K562 (cell line): ENCODE results near the gene C2CD2. TPM values are rescaled to one million over a fixed set of nuclear protein-coding genes. Genes with fewer than 3 reads are reported as not detected.
A peak's percentile ranks its signal among the peaks of the same experiment; 100 is the strongest.

ENCODE experiments used
- ATAC-seq: fragments of 200-7000 bp; cut with Tn5 transposase; 3 replicates; pipeline ENCODE4 v1.9.1; 2020; ENCODE audit warnings: moderate library complexity
- BruUV-seq: library from RNA; stranded (reverse); fragments of 400-500 nt; replicated peaks from 2 replicates; lab custom pipeline; 2021; lab: Mats Ljungman, UMichigan
- CTCF ChIA-PET: fragments of 300-600 bp; formaldehyde crosslinking; extraction: SDS; loops from one replicate; lab custom pipeline; 2021; ENCODE audit warnings: low intra/inter-chr PET ratio; lab: Yijun Ruan, JAX
- POLR2A ChIA-PET: fragments of 300-600, 350-650 bp; sonication (Branson Sonifier 250); formaldehyde crosslinking; extraction: SDS; loops from one replicate; lab custom pipeline; 2021; ENCODE audit warnings: antibody characterized with exemption, inconsistent platforms; lab: Yijun Ruan, JAX
- DNase-seq, 4 experiments: peaks; one replicate each; pipeline versions ENCODE4 v3.0.0 to v3.0.0-alpha.2; 2011 to 2018; ENCODE audit warnings: low spot score in 3 of 4, mixed read lengths in 3 of 4; ENCODE audit errors: extremely low read depth in 1 of 4
- FAIRE-seq: peaks from 2 replicates; lab custom pipeline; 2011; peaks lifted over from hg19 to GRCh38; lab: Jason Lieb, UNC
- H2AFZ ChIP-seq: 2 replicates; pipeline ENCODE4 v1.6.0; 2011; ENCODE audit warnings: low read depth, low read length, control low read depth, inconsistent platforms
- H3K27ac ChIP-seq: fragments of 200-600 bp; 3 replicates; pipeline ENCODE4 v1.8.0; 2011; ENCODE audit warnings: low read depth, mild to moderate bottlenecking, control low read depth, inconsistent platforms, low read length, moderate library complexity, mixed read lengths; ENCODE audit errors: extremely low read depth
- H3K27me3 ChIP-seq, 2 experiments: fragments of 300-600 bp in 1 of 2; 2 replicates in 1 of 2; 3 replicates in 1 of 2; pipeline versions ENCODE4 v1.6.0 to v1.8.0; 2011; ENCODE audit warnings: inconsistent platforms in 2 of 2, low read length in 2 of 2, mild to moderate bottlenecking in 1 of 2, mixed read lengths in 1 of 2, moderate library complexity in 1 of 2; ENCODE audit not compliant: control insufficient read depth in 2 of 2, insufficient read depth in 2 of 2
- H3K36me3 ChIP-seq: fragments of 300-600 bp; 3 replicates; pipeline ENCODE4 v1.8.0; 2011; ENCODE audit warnings: mild to moderate bottlenecking, low read length, inconsistent platforms; ENCODE audit not compliant: control insufficient read depth, insufficient read depth
- H3K4me1 ChIP-seq, 2 experiments: fragments of 200-600 bp in 1 of 2; replicated peaks in 1 of 2; 2 replicates in 1 of 2; 3 replicates in 1 of 2; pipeline versions ENCODE4 v1.5.1 to v1.8.0; 2011; ENCODE audit warnings: inconsistent platforms in 2 of 2, low read length in 2 of 2, mild to moderate bottlenecking in 1 of 2, mixed read lengths in 1 of 2, moderate library complexity in 1 of 2; ENCODE audit not compliant: control insufficient read depth in 2 of 2, insufficient read depth in 2 of 2
- H3K4me2 ChIP-seq: 2 replicates; pipeline ENCODE4 v1.6.1; 2011; ENCODE audit warnings: low read length, control low read depth, inconsistent platforms, mixed read lengths; ENCODE audit not compliant: insufficient read depth
- H3K4me3 ChIP-seq: fragments of 200-600 bp; sonication (generic), shearing (Covaris generic); 2 replicates; pipeline ENCODE4 v1.5.1; 2016; ENCODE audit warnings: control low read depth, inconsistent platforms
- H3K79me2 ChIP-seq: fragments of 200-600 bp; 3 replicates; pipeline ENCODE4 v1.8.0; 2011; ENCODE audit warnings: low read length, inconsistent platforms; ENCODE audit not compliant: control insufficient read depth, insufficient read depth
- H3K9ac ChIP-seq, 2 experiments: 2 replicates each; pipeline versions ENCODE4 v1.6.0 to v1.6.1; 2011; ENCODE audit warnings: low read depth in 2 of 2, low read length in 2 of 2, control low read depth in 1 of 2, inconsistent platforms in 1 of 2, mild to moderate bottlenecking in 1 of 2, mixed read lengths in 1 of 2; ENCODE audit not compliant: insufficient read depth in 1 of 2
- H3K9me1 ChIP-seq: one replicate; pipeline ENCODE4 v1.6.0; 2011; ENCODE audit warnings: inconsistent platforms, mild to moderate bottlenecking, low read length, moderate library complexity; ENCODE audit not compliant: control insufficient read depth, insufficient read depth
- H3K9me3 ChIP-seq: replicated peaks from 2 replicates; pipeline ENCODE4 v1.5.1; 2011; ENCODE audit warnings: low read depth, low read length, inconsistent platforms; ENCODE audit not compliant: control insufficient read depth, insufficient read depth
- H4K20me1 ChIP-seq: replicated peaks from 2 replicates; pipeline ENCODE4 v1.6.1; 2011; ENCODE audit warnings: low read length, inconsistent platforms, mixed read lengths; ENCODE audit not compliant: control insufficient read depth, insufficient read depth
- ARHGAP35 ChIP-seq: fragments of 450-650 bp; IDR thresholded peaks from 2 replicates; pipeline ENCODE4 v1.6.1; 2018; ENCODE audit not compliant: partially characterized antibody
- CBX2 ChIP-seq: fragments of 200-600 bp; sonication (generic); IDR thresholded peaks from one replicate; pipeline ENCODE4 v1.6.1; 2012; ENCODE audit warnings: mild to moderate bottlenecking, low read length, inconsistent platforms; ENCODE audit not compliant: insufficient read depth, poor library complexity, severe bottlenecking
- FOXK1 ChIP-seq: sonication (generic); formaldehyde crosslinking; IDR thresholded peaks from 2 replicates; pipeline ENCODE4 v1.8.0; 2022; ENCODE audit warnings: missing genetic modification reagents, mild to moderate bottlenecking, borderline replicate concordance
- HMG20B ChIP-seq: fragments of 250-450 bp; sonication (Bioruptor Pico); IDR thresholded peaks from 2 replicates; pipeline ENCODE4 v1.5.0; 2021; ENCODE audit warnings: mild to moderate bottlenecking
- ILF3 ChIP-seq: fragments of 450-650 bp; IDR thresholded peaks from 2 replicates; pipeline ENCODE4 v1.6.1; 2018; ENCODE audit warnings: antibody characterized with exemption, mild to moderate bottlenecking, moderate library complexity, borderline replicate concordance
- KAT2B ChIP-seq: IDR thresholded peaks from one replicate; pipeline ENCODE4 v1.6.1; 2012; ENCODE audit warnings: low read depth, mild to moderate bottlenecking, control low read depth, inconsistent platforms, low read length, moderate library complexity
- NR2F6 ChIP-seq: fragments of 450-650 bp; formaldehyde crosslinking; IDR thresholded peaks from 2 replicates; pipeline ENCODE4 v1.4.0; 2020; ENCODE audit warnings: mild to moderate bottlenecking
- RFX7 ChIP-seq: fragments of 250-450 bp; sonication (Bioruptor Pico); IDR thresholded peaks from 2 replicates; pipeline ENCODE4 v1.5.1; 2021; ENCODE audit warnings: mild to moderate bottlenecking
- SLC30A9 ChIP-seq: fragments of 250-450 bp; sonication (Bioruptor Pico); IDR thresholded peaks from 2 replicates; pipeline ENCODE4 v1.8.0; 2022; ENCODE audit warnings: mild to moderate bottlenecking, moderate library complexity
- SRSF9 ChIP-seq: fragments of 200-400 bp; formaldehyde crosslinking; IDR thresholded peaks from 2 replicates; pipeline ENCODE4 v1.6.1; 2017; ENCODE audit warnings: low read depth, low read length, borderline replicate concordance
- TAF15 ChIP-seq: fragments of 200-400 bp; formaldehyde crosslinking; IDR thresholded peaks from 2 replicates; pipeline ENCODE4 v1.6.1; 2017; ENCODE audit warnings: mild to moderate bottlenecking, low read depth, low read length, moderate library complexity
- ZNF830 ChIP-seq: fragments of 250-450 bp; sonication (Bioruptor Pico); IDR thresholded peaks from 2 replicates; pipeline ENCODE4 v1.5.0; 2021; ENCODE audit warnings: mild to moderate bottlenecking
- WGBS: fragments of 100-300 bp; shearing (Covaris generic); methylation state at CpG from one replicate; pipeline ENCODE4 v1.1.6; 2016; ENCODE audit warnings: low coverage, mixed read lengths; ENCODE audit not compliant: insufficient coverage; ENCODE audit errors: missing lambda C conversion rate; 5-methylcytosine and 5-hydroxymethylcytosine counted together
- in situ Hi-C: fragments of 300-500 bp; cut with MboI; formaldehyde crosslinking; loops from 4 replicates; pipeline ENCODE4 v1.15.0; 2018; ENCODE audit warnings: inconsistent platforms, mixed read lengths
- intact Hi-C: fragments of 100-400 bp; cut with micrococcal nuclease; formaldehyde crosslinking; loops from 2 replicates; pipeline ENCODE4 v1.14.2; 2022
- polyA plus RNA-seq, 8 experiments: library from polyadenylated mRNA; depleted of rRNA in 4 of 8; stranded (reverse) in 5 of 8; unstranded in 3 of 8; fragments of >200 nt; fragmentation: Nextera tagmentation in 2 of 8; fragmentation: Illumina TruSeq in 1 of 8; extraction: Ambion mirVana in 2 of 8; extraction: Trizol in 1 of 8; gene quantifications; 2 replicates each; pipeline versions ENCODE4 v1.2.1 to v1.2.3, GENCODE V29; 2011 to 2014; ENCODE audit warnings: inconsistent platforms in 1 of 8, missing spikeins in 1 of 8
- total RNA-seq, 7 experiments: library from RNA; depleted of rRNA in 6 of 7; stranded (reverse); fragments of >200 nt in 6 of 7; fragmentation: Illumina TruSeq in 2 of 7; extraction: Trizol in 2 of 7; gene quantifications; 2 replicates each; pipeline versions ENCODE4 v1.2.1 to v1.2.3, GENCODE V29; 2011 to 2021; ENCODE audit warnings: low replicate concordance in 1 of 7
- TF ChIP-seq, protein P1 (sequence below): fragments of 250-450 bp; sonication (Bioruptor Pico); IDR thresholded peaks from 2 replicates; pipeline ENCODE4 v1.6.1; 2021; ENCODE audit warnings: mild to moderate bottlenecking
- TF ChIP-seq, protein P2 (sequence below), 3 experiments: IDR thresholded peaks in 2 of 3; conservative IDR thresholded peaks in 1 of 3; 2 replicates each; pipeline ENCODE4 v1.5.1; 2011 to 2012; ENCODE audit warnings: low read length in 3 of 3, mild to moderate bottlenecking in 3 of 3, control low read depth in 2 of 3, improper control_type of control experiment in 1 of 3, inconsistent platforms in 1 of 3, low read depth in 1 of 3, mixed read lengths in 1 of 3, moderate library complexity in 1 of 3; ENCODE audit not compliant: insufficient read depth in 2 of 3
- TF ChIP-seq, protein P3 (sequence below): sonication (generic); formaldehyde crosslinking; IDR thresholded peaks from 2 replicates; pipeline ENCODE4 v1.8.1; 2023; ENCODE audit warnings: mild to moderate bottlenecking, missing genetic modification reagents

Gene C2CD2
- total and polyA plus RNA-seq, 9 of the 15 experiments (the other 6 are each of a cell fraction or from before 2014, with no cell fraction given), result 1.3 to 21.6 (median 12.1) TPM

DNA sequence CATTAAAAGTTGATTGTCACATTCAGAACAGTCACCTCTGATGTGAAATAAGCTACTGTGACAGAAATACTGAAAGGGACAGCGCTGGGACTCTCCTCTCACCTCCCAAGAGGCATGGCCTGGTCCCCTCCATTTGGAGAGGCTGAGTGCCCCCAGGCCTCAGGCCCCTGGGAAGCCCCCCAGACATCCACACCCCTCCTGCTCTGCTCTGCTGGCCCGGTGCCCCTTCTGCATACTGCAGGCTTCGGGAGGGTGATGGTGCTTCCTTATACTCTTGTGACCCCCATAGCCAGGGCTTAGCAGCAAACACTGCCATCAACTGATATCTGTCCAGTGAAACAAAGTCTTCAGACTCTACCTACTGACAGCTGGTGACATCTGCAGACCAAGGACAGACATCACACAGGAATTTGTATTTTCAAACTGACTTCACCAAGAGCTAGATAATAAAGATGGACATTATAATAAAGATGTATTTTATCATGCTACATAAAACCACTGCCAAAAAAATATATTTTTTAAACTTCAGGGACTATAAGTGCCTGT lies 36.9 kb downstream of the C2CD2 start (continued):
- TF ChIP-seq KAT2B (no peak), ZNF830 (no peak), TAF15 (no peak), ARHGAP35 (no peak), SLC30A9 (CRISPR knock-in tag) (no peak), CBX2 (no peak)
- TF ChIP-seq, protein P1, sequence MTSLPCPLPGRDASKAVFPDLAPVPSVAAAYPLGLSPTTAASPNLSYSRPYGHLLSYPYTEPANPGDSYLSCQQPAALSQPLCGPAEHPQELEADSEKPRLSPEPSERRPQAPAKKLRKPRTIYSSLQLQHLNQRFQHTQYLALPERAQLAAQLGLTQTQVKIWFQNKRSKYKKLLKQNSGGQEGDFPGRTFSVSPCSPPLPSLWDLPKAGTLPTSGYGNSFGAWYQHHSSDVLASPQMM (CRISPR knock-in tag), result no peak
- TF ChIP-seq, protein P2, sequence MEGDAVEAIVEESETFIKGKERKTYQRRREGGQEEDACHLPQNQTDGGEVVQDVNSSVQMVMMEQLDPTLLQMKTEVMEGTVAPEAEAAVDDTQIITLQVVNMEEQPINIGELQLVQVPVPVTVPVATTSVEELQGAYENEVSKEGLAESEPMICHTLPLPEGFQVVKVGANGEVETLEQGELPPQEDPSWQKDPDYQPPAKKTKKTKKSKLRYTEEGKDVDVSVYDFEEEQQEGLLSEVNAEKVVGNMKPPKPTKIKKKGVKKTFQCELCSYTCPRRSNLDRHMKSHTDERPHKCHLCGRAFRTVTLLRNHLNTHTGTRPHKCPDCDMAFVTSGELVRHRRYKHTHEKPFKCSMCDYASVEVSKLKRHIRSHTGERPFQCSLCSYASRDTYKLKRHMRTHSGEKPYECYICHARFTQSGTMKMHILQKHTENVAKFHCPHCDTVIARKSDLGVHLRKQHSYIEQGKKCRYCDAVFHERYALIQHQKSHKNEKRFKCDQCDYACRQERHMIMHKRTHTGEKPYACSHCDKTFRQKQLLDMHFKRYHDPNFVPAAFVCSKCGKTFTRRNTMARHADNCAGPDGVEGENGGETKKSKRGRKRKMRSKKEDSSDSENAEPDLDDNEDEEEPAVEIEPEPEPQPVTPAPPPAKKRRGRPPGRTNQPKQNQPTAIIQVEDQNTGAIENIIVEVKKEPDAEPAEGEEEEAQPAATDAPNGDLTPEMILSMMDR (IDR thresholded peaks at IDR 0.05 in 2 of 3, conservative IDR thresholded peaks at IDR 0.05 in 1 of 3; ENCODE audit: insufficient read depth in 2 of 3, low read depth in 1 of 3, low read length in 3 of 3), result peak in 2 of 3 experiments; percentile 44 to 57; a peak in 4 of 6 replicates

DNA sequence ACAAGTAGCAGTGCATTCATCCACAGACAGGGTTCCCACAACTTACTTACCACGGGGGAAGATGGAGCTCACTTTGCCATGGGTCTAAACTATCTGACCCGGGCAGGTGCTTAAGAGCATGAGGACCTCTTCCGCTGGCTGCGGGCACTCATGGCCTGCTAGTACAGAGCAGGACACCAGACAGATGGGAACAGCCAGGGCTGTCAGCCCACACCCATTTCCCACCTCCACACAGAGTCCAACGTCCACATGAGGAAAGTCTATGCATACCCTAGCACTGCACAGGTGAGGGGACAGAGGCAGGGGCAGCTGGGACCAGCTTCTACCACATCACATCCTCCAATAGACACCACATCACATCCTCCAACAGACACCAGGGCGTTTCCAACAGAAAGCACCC lies 38.9 kb downstream of the C2CD2 start:
- no peaks in the 10 kb centered on the region; the same call in 1 of the 2 replicates for H4K20me1 ChIP-seq
- BruUV-seq, result no TSS peak
- FAIRE-seq, result no peak
- no peaks in the 10 kb centered on the region for H3K27me3 ChIP-seq
- ATAC-seq, result no peak
- no peaks in the 10 kb centered on the region for H3K9me3 ChIP-seq
- H3K4me3 ChIP-seq, result no peak overlapping the region
- ChIA-PET POLR2A (interaction anchor here (0.6 to 0.9 kb wide), 2 partner anchors 12 to 1588 kb away, joined by 3 to 4 read pairs; no protein-coding TSS in a partner anchor), CTCF (no interaction called here)
- H3K9me1 ChIP-seq, result no peaks in the 10 kb centered on the region
- H3K4me1 ChIP-seq, result peaks cover 0 to 3% of the 10 kb centered on the region in 2 experiments; a peak in 1 of 5 replicates
- H2AFZ ChIP-seq, result no peak overlapping the region
- in situ Hi-C loops, result no loop called here
- DNase-seq, result no peak
- no peak overlapping the region for H3K4me2 ChIP-seq
- intact Hi-C loops, result no loop called here
- no peak overlapping the region for H3K27ac ChIP-seq
- no peaks in the 10 kb centered on the region for H3K79me2 ChIP-seq
- peaks cover 63% of the 10 kb centered on the region for H3K36me3 ChIP-seq
- H3K9ac ChIP-seq, result no peak overlapping the region
- WGBS, result 55% methylated on average over 6 of the region's 6 CpGs
- TF ChIP-seq SRSF9 (no peak), NR2F6 (no peak), ARHGAP35 (no peak), HMG20B (CRISPR knock-in tag) (no peak), FOXK1 (CRISPR knock-in tag) (no peak), ILF3 (no peak), RFX7 (CRISPR knock-in tag) (no peak)
- TF ChIP-seq, protein P3, sequence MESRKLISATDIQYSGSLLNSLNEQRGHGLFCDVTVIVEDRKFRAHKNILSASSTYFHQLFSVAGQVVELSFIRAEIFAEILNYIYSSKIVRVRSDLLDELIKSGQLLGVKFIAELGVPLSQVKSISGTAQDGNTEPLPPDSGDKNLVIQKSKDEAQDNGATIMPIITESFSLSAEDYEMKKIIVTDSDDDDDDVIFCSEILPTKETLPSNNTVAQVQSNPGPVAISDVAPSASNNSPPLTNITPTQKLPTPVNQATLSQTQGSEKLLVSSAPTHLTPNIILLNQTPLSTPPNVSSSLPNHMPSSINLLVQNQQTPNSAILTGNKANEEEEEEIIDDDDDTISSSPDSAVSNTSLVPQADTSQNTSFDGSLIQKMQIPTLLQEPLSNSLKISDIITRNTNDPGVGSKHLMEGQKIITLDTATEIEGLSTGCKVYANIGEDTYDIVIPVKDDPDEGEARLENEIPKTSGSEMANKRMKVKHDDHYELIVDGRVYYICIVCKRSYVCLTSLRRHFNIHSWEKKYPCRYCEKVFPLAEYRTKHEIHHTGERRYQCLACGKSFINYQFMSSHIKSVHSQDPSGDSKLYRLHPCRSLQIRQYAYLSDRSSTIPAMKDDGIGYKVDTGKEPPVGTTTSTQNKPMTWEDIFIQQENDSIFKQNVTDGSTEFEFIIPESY (CRISPR knock-in tag), result no peak
